Right lobe of liver (tissue), 4 donors: Measurements from ENCODE around the gene PPP1R18.

Source experiments
- POLR2A ChIP-seq: fragments of 450-650 bp; IDR thresholded peaks from one replicate; pipeline ENCODE4 v1.6.1; 2017; ENCODE audit warnings: antibody characterized with exemption, mild to moderate bottlenecking
- TF ChIP-seq, protein P1 (sequence below), 4 donors: fragments of 200-600 bp in 3 of 4; fragments of 450-650 bp in 1 of 4; IDR thresholded peaks; one replicate each; pipeline versions ENCODE4 v1.5.1 to v1.8.0; 2016 to 2022; ENCODE audit warnings: antibody characterized with exemption in 4 of 4, mild to moderate bottlenecking in 2 of 4
- donor health status: DM: no; HTN: no; CAD: no.
- donor health status: DM: no; HTN: no; CAD: no.
- donor health status: DM: no; HTN: yes; CAD: no.

DNA sequence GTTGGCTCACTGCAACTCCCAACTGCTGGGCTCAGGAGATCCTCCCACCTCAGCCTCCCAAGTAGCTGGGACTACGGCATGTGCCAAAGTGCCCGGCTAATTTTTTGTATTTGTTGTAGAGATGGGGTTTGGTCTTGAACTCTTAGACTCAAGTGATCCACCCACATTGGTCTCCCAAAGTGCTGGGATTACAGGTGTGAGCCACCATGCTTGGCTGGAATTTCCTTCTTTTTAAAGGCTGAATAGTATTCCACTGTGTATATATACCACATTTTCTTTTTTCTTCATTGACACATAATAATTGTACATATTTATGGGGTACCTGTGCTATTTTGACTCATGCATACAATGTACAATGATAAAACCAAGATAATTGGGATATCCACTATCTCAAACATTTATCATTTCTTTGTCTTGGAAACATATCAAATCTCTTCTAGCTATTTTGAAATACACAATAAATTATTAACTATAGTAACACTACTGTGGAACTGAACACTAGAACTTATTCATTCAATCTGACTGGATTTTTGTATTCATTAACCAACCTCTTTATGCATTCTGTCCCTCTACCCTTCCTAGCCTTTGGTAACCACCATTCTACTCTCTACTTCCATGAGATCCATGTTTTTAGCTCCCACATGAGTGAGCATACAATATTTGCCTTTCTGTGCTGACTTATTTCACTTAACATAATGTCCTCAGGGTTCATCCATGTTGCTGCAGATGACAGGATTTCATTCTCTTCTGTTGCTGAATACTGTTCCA lies 22.8 kb upstream of the PPP1R18 start:
- TF ChIP-seq, protein P1, sequence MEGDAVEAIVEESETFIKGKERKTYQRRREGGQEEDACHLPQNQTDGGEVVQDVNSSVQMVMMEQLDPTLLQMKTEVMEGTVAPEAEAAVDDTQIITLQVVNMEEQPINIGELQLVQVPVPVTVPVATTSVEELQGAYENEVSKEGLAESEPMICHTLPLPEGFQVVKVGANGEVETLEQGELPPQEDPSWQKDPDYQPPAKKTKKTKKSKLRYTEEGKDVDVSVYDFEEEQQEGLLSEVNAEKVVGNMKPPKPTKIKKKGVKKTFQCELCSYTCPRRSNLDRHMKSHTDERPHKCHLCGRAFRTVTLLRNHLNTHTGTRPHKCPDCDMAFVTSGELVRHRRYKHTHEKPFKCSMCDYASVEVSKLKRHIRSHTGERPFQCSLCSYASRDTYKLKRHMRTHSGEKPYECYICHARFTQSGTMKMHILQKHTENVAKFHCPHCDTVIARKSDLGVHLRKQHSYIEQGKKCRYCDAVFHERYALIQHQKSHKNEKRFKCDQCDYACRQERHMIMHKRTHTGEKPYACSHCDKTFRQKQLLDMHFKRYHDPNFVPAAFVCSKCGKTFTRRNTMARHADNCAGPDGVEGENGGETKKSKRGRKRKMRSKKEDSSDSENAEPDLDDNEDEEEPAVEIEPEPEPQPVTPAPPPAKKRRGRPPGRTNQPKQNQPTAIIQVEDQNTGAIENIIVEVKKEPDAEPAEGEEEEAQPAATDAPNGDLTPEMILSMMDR (IDR thresholded peaks at IDR 0.05), result no peak
- TF ChIP-seq POLR2A, result peak; percentile 23
